GM21515 (cell line): ENCODE measurements around the gene CATSPERE.

Source experiments
- ATAC-seq: cut with Tn5 transposase; IDR thresholded peaks from one replicate; pipeline ENCODE4 v1.9.1; 2021; ENCODE audit not compliant: unreplicated experiment

Gene CATSPERE

GRCh38 chr1:244615301-244615700 lies 154.2 kb downstream of the CATSPERE start:
- ATAC-seq = no peak

- ATAC-seq = no peak
Measured at GRCh38 chr1:244626709-244627108, 165.6 kb downstream of the CATSPERE start.

GRCh38 chr1:244628789-244629188 lies 167.7 kb downstream of the CATSPERE start:
- no peak for ATAC-seq

GRCh38 chr1:244633140-244633539 lies 172.1 kb downstream of the CATSPERE start:
- ATAC-seq = no peak

GRCh38 chr1:244634546-244634945 lies 173.5 kb downstream of the CATSPERE start:
- ATAC-seq = no peak

- ATAC-seq = no peak
Measured at GRCh38 chr1:244636488-244637259, 175.6 kb downstream of the CATSPERE start.

- no peak for ATAC-seq
Measured at GRCh38 chr1:244639561-244639960, 178.5 kb downstream of the CATSPERE start.

GRCh38 chr1:244640917-244641316 lies 179.8 kb downstream of the CATSPERE start:
- no peak for ATAC-seq

GRCh38 chr1:244642526-244642925 lies 181.5 kb downstream of the CATSPERE start:
- ATAC-seq = no peak

GRCh38 chr1:244642988-244643387 lies 181.9 kb downstream of the CATSPERE start:
- no peak for ATAC-seq

GRCh38 chr1:244645414-244645813 lies 184.3 kb downstream of the CATSPERE start:
- ATAC-seq = no peak

- ATAC-seq = no peak
Measured at GRCh38 chr1:244645890-244646289, 184.8 kb downstream of the CATSPERE start.

- no peak for ATAC-seq
Measured at GRCh38 chr1:244647819-244648218, 186.7 kb downstream of the CATSPERE start.

GRCh38 chr1:244651956-244652622 lies 191.0 kb downstream of the CATSPERE start:
- ATAC-seq = no peak

GRCh38 chr1:244652623-244653438 lies 191.8 kb downstream of the CATSPERE start, which contains the start of gene DESI2:
Gene DESI2, plus strand, starts transcription at chr1:244653126. Its CDS starts 188 bp downstream, at chr1:244653314.
- ATAC-seq = peak; percentile 97

GRCh38 chr1:244653439-244654107 lies 192.5 kb downstream of the CATSPERE start:
- ATAC-seq = no peak

GRCh38 chr1:244654108-244655038 lies 193.3 kb downstream of the CATSPERE start:
- ATAC-seq = no peak

GRCh38 chr1:244655186-244655585 lies 194.1 kb downstream of the CATSPERE start:
- no peak for ATAC-seq

- ATAC-seq = no peak
Measured at GRCh38 chr1:244657421-244657820, 196.3 kb downstream of the CATSPERE start.

- no peak for ATAC-seq
Measured at GRCh38 chr1:244659694-244660093, 198.6 kb downstream of the CATSPERE start.
